Urinary bladder (tissue), 4 donors: ENCODE measurements around the gene FUBP3. TPM values are rescaled to one million over a fixed set of nuclear protein-coding genes. Genes with fewer than 3 reads are reported as not detected.
"Not testable (repeated sequence)": the region's sequence is repeated elsewhere in the genome, so short reads cannot be mapped to it uniquely, and the experiment has no call there.

Source experiments
- DNase-seq: peaks from one replicate; pipeline ENCODE4 v3.0.0-alpha.2; 2015; ENCODE audit errors: extremely low spot score
- H3K27ac ChIP-seq: one replicate; pipeline ENCODE4 v1.5.1; 2013; ENCODE audit warnings: low read depth, mild to moderate bottlenecking, moderate library complexity
- H3K36me3 ChIP-seq: one replicate; pipeline ENCODE4 v1.6.1; 2013; ENCODE audit warnings: mild to moderate bottlenecking, moderate library complexity; ENCODE audit not compliant: insufficient read depth
- H3K4me1 ChIP-seq: one replicate; pipeline ENCODE4 v1.6.1; 2013; ENCODE audit warnings: mild to moderate bottlenecking, moderate library complexity; ENCODE audit not compliant: insufficient read depth
- H3K4me3 ChIP-seq: one replicate; pipeline ENCODE4 v1.5.1; 2013; ENCODE audit warnings: low read depth, low read length
- whole genome bisulfite sequencing: extraction: QIAGEN DNeasy Blood & Tissue Kit; methylation state at CpG from one replicate; pipeline ENCODE4 v1.1.7; 2013; 5-methylcytosine and 5-hydroxymethylcytosine counted together
- polyA plus RNA-seq: library from polyadenylated mRNA; stranded (reverse); fragments of 200-250 nt; gene quantifications from one replicate; pipeline ENCODE4 v1.2.3, GENCODE V29; 2013
- total RNA-seq: library from RNA; depleted of rRNA; stranded (reverse); fragments of >200 nt; gene quantifications from one replicate; pipeline ENCODE4 v1.2.3, GENCODE V29; 2014
- donor health status: healthy with polysubstance abuse.
- donor health status: healthy.

Gene FUBP3
- total and polyA plus RNA-seq, 2 donors, result 36.5 to 39.5 TPM

- WGBS, result 74% methylated on average over 6 of the region's 6 CpGs
- H3K36me3 ChIP-seq, result no peaks in the 10 kb centered on the region
- H3K4me1 ChIP-seq, result no peaks in the 10 kb centered on the region
- H3K27ac ChIP-seq, result no peak overlapping the region
- no peak overlapping the region for H3K4me3 ChIP-seq
- no peak for DNase-seq
These were observed 35.5 kb upstream of the FUBP3 start for GRCh38 chr9:130543859-130544258.

GRCh38 chr9:130544364-130544763, 35.0 kb upstream of the FUBP3 start:
- WGBS, result 58% methylated on average over 9 of the region's 9 CpGs
- H3K4me3 ChIP-seq, result no peak overlapping the region
- H3K27ac ChIP-seq, result no peak overlapping the region
- H3K4me1 ChIP-seq, result no peaks in the 10 kb centered on the region
- H3K36me3 ChIP-seq, result no peaks in the 10 kb centered on the region
- DNase-seq, result no peak

- Histone ChIP-seq H3K27ac (no peak overlapping the region), H3K36me3 (no peaks in the 10 kb centered on the region), H3K4me1 (no peaks in the 10 kb centered on the region), H3K4me3 (no peak overlapping the region)
- no peak for DNase-seq
- WGBS, result 80% methylated on average over 6 of the region's 6 CpGs
These were observed 31.3 kb upstream of the FUBP3 start for GRCh38 chr9:130548103-130548502.

GRCh38 chr9:130549093-130549735, 30.2 kb upstream of the FUBP3 start:
- DNase-seq, result no peak
- Histone ChIP-seq H3K4me1 (no peaks in the 10 kb centered on the region), H3K36me3 (no peaks in the 10 kb centered on the region), H3K4me3 (no peak overlapping the region), H3K27ac (no peak overlapping the region)
- 91% methylated on average over 5 of the region's 5 CpGs for WGBS

- no peak for DNase-seq
- 84% methylated on average over 5 of the region's 5 CpGs for WGBS
- Histone ChIP-seq H3K27ac (no peak overlapping the region), H3K4me3 (no peak overlapping the region), H3K4me1 (no peaks in the 10 kb centered on the region), H3K36me3 (no peaks in the 10 kb centered on the region)
These were observed 24.8 kb upstream of the FUBP3 start for GRCh38 chr9:130554606-130555005.

GRCh38 chr9:130555061-130555460, 24.3 kb upstream of the FUBP3 start:
- DNase-seq, result no peak
- Histone ChIP-seq H3K36me3 (no peaks in the 10 kb centered on the region), H3K4me1 (no peaks in the 10 kb centered on the region), H3K4me3 (no peak overlapping the region), H3K27ac (no peak overlapping the region)
- WGBS, result 79% methylated on average over 6 of the region's 6 CpGs

GRCh38 chr9:130555968-130556367, 23.4 kb upstream of the FUBP3 start:
- DNase-seq, result no peak
- no peaks in the 10 kb centered on the region for H3K36me3 ChIP-seq
- WGBS, result 49% methylated on average over 6 of the region's 6 CpGs
- no peaks in the 10 kb centered on the region for H3K4me1 ChIP-seq
- H3K4me3 ChIP-seq, result no peak overlapping the region
- H3K27ac ChIP-seq, result no peak overlapping the region

- no peak for DNase-seq
- 52% methylated on average over 18 of the region's 18 CpGs for WGBS
These were observed 22.8 kb upstream of the FUBP3 start for GRCh38 chr9:130556396-130557076.

GRCh38 chr9:130557077-130557468, 22.3 kb upstream of the FUBP3 start:
- H3K4me3 ChIP-seq, result no peak overlapping the region
- no peaks in the 10 kb centered on the region for H3K4me1 ChIP-seq
- WGBS, result 96% methylated on average over 6 of the region's 6 CpGs
- DNase-seq, result no peak
- H3K27ac ChIP-seq, result no peak overlapping the region
- no peaks in the 10 kb centered on the region for H3K36me3 ChIP-seq

More at GRCh38 chr9:130556396-130557076, 22.8 kb upstream of the FUBP3 start:
- Histone ChIP-seq H3K4me3 (no peak overlapping the region), H3K27ac (no peak overlapping the region), H3K36me3 (no peaks in the 10 kb centered on the region), H3K4me1 (no peaks in the 10 kb centered on the region)

- Histone ChIP-seq H3K4me3 (no peak overlapping the region), H3K36me3 (no peaks in the 10 kb centered on the region), H3K27ac (no peak overlapping the region), H3K4me1 (no peaks in the 10 kb centered on the region)
- 70% methylated on average over 2 of the region's 2 CpGs for WGBS
- DNase-seq, result no peak
These were observed 18.3 kb upstream of the FUBP3 start for GRCh38 chr9:130561056-130561455.

- not testable (repeated sequence) for H3K4me1 ChIP-seq, H3K36me3 ChIP-seq, H3K27ac ChIP-seq, DNase-seq, H3K4me3 ChIP-seq
- 78% methylated on average over 4 of the region's 4 CpGs for WGBS
These were observed 16.9 kb upstream of the FUBP3 start for GRCh38 chr9:130562525-130562924.

GRCh38 chr9:130563797-130564196, 15.6 kb upstream of the FUBP3 start:
- Histone ChIP-seq H3K4me1 (no peaks in the 10 kb centered on the region), H3K36me3 (no peaks in the 10 kb centered on the region)

GRCh38 chr9:130565792-130566191, 13.6 kb upstream of the FUBP3 start:
- Histone ChIP-seq H3K4me1 (no peaks in the 10 kb centered on the region), H3K27ac (no peak overlapping the region), H3K4me3 (no peak overlapping the region), H3K36me3 (no peaks in the 10 kb centered on the region)
- 71% methylated on average over 3 of the region's 3 CpGs for WGBS
- no peak for DNase-seq

More at GRCh38 chr9:130563797-130564196, 15.6 kb upstream of the FUBP3 start:
- DNase-seq, result no peak
- 84% methylated on average over 7 of the region's 7 CpGs for WGBS
- Histone ChIP-seq H3K4me3 (no peak overlapping the region), H3K27ac (no peak overlapping the region)

GRCh38 chr9:130570208-130570607, 9.2 kb upstream of the FUBP3 start:
- no peak for DNase-seq
- H3K4me3 ChIP-seq, result no peak overlapping the region
- no peaks in the 10 kb centered on the region for H3K36me3 ChIP-seq
- H3K4me1 ChIP-seq, result no peaks in the 10 kb centered on the region
- no peak overlapping the region for H3K27ac ChIP-seq
- 66% methylated on average over 10 of the region's 10 CpGs for WGBS
